ENCODE results near the gene LAMA4.

Gene LAMA4

GRCh38 chr6:112221981-112222852, 32.1 kb downstream of the LAMA4 start:
- Histone ChIP-seq H3K4me3 (ENCODE audit: insufficient read depth, low read length, poor library complexity, severe bottlenecking) (no peak overlapping the region), H3K9me3 (ENCODE audit: insufficient read depth, low read length) (no peaks in the 10 kb centered on the region), H3K27me3 (ENCODE audit: low read length) (no peaks in the 10 kb centered on the region), H2AFZ (ENCODE audit: low read depth, low read length, severe bottlenecking) (no peak overlapping the region), H3K79me2 (ENCODE audit: insufficient read depth, low read length) (no peaks in the 10 kb centered on the region), H3F3A (ENCODE audit: insufficient read depth) (no peaks in the 10 kb centered on the region), H3K9me2 (replicated peaks; ENCODE audit: insufficient read depth, low read length) (no peaks in the 10 kb centered on the region), H3K9ac (ENCODE audit: low read length) (no peak overlapping the region), H3K27ac (ENCODE audit: low read depth, low read length) (no peak overlapping the region), H3K36me3 (ENCODE audit: low read length) (no peaks in the 10 kb centered on the region), H4K20me1 (ENCODE audit: low read depth, low read length) (no peaks in the 10 kb centered on the region), H3K4me2 (ENCODE audit: low read depth, low read length, poor library complexity, severe bottlenecking) (no peak overlapping the region)
- TF ChIP-seq EZH2phosphoT487 (conservative IDR thresholded peaks at IDR 0.05; ENCODE audit: low read length) = no peak
- TF ChIP-seq, protein P1, sequence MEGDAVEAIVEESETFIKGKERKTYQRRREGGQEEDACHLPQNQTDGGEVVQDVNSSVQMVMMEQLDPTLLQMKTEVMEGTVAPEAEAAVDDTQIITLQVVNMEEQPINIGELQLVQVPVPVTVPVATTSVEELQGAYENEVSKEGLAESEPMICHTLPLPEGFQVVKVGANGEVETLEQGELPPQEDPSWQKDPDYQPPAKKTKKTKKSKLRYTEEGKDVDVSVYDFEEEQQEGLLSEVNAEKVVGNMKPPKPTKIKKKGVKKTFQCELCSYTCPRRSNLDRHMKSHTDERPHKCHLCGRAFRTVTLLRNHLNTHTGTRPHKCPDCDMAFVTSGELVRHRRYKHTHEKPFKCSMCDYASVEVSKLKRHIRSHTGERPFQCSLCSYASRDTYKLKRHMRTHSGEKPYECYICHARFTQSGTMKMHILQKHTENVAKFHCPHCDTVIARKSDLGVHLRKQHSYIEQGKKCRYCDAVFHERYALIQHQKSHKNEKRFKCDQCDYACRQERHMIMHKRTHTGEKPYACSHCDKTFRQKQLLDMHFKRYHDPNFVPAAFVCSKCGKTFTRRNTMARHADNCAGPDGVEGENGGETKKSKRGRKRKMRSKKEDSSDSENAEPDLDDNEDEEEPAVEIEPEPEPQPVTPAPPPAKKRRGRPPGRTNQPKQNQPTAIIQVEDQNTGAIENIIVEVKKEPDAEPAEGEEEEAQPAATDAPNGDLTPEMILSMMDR (IDR thresholded peaks at IDR 0.05; ENCODE audit: insufficient read depth, low read length, poor library complexity, severe bottlenecking) = no peak

GRCh38 chr6:112221561-112221960, 32.8 kb downstream of the LAMA4 start:
- H3K4me2 ChIP-seq (ENCODE audit: low read depth, low read length, poor library complexity, severe bottlenecking) = no peak overlapping the region
- TF ChIP-seq EZH2phosphoT487 (conservative IDR thresholded peaks at IDR 0.05; ENCODE audit: low read length) = no peak
- TF ChIP-seq, protein P1 (IDR thresholded peaks at IDR 0.05; ENCODE audit: insufficient read depth, low read length, poor library complexity, severe bottlenecking) = no peak

DNA sequence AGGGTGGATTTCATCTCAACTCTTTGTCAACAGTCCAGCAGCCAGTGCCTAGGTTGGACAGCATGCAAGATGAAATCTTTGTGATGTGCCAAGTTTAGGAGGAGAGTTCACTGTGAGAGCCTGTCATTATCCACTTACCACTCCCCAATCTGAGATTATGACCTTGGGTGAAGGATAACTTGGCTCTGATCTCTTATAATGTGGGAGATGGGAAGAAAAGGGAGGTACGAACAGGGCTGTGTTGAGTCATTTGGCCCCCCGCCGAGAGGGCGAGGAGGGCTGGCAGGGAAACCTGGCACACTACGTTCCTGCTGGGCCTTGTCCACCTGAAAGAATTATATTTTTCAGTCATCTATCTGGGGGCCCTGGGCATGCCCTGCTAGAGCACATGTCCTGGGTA, 35.8 kb downstream of the LAMA4 start:
- H3K36me3 ChIP-seq (ENCODE audit: low read length) = no peaks in the 10 kb centered on the region
- no peak overlapping the region for H3K9ac ChIP-seq (ENCODE audit: low read length)
- TF ChIP-seq EZH2phosphoT487 (conservative IDR thresholded peaks at IDR 0.05; ENCODE audit: low read length) = no peak
- TF ChIP-seq, protein P1 (IDR thresholded peaks at IDR 0.05; ENCODE audit: insufficient read depth, low read length, poor library complexity, severe bottlenecking) = no peak
- no peaks in the 10 kb centered on the region for H3F3A ChIP-seq (ENCODE audit: insufficient read depth)
- no peaks in the 10 kb centered on the region for H3K9me3 ChIP-seq (ENCODE audit: insufficient read depth, low read length)
- no peaks in the 10 kb centered on the region for H3K79me2 ChIP-seq (ENCODE audit: insufficient read depth, low read length)
- H3K4me3 ChIP-seq (ENCODE audit: insufficient read depth, low read length, poor library complexity, severe bottlenecking) = no peak overlapping the region
- H3K27me3 ChIP-seq (ENCODE audit: low read length) = no peaks in the 10 kb centered on the region
- no peaks in the 10 kb centered on the region for H4K20me1 ChIP-seq (ENCODE audit: low read depth, low read length)
- no peak overlapping the region for H3K27ac ChIP-seq (ENCODE audit: low read depth, low read length)
- no peak overlapping the region for H3K4me2 ChIP-seq (ENCODE audit: low read depth, low read length, poor library complexity, severe bottlenecking)
- no peaks in the 10 kb centered on the region for H3K9me2 ChIP-seq (replicated peaks; ENCODE audit: insufficient read depth, low read length)
- no peak overlapping the region for H2AFZ ChIP-seq (ENCODE audit: low read depth, low read length, severe bottlenecking)

More at GRCh38 chr6:112221561-112221960, 32.8 kb downstream of the LAMA4 start:
- Histone ChIP-seq H3K79me2 (ENCODE audit: insufficient read depth, low read length) (no peaks in the 10 kb centered on the region), H3F3A (ENCODE audit: insufficient read depth) (no peaks in the 10 kb centered on the region), H3K27ac (ENCODE audit: low read depth, low read length) (no peak overlapping the region), H4K20me1 (ENCODE audit: low read depth, low read length) (no peaks in the 10 kb centered on the region), H3K4me3 (ENCODE audit: insufficient read depth, low read length, poor library complexity, severe bottlenecking) (no peak overlapping the region), H3K9me2 (replicated peaks; ENCODE audit: insufficient read depth, low read length) (no peaks in the 10 kb centered on the region), H3K9ac (ENCODE audit: low read length) (no peak overlapping the region), H3K36me3 (ENCODE audit: low read length) (no peaks in the 10 kb centered on the region), H3K27me3 (ENCODE audit: low read length) (no peaks in the 10 kb centered on the region), H3K9me3 (ENCODE audit: insufficient read depth, low read length) (no peaks in the 10 kb centered on the region), H2AFZ (ENCODE audit: low read depth, low read length, severe bottlenecking) (no peak overlapping the region)
